NCI-H524 treated with DMSO at 0.1 percent for 48 hours (cell line): Measurements from ENCODE around the gene PRF1.
"Not testable (repeated sequence)": the region's sequence is repeated elsewhere in the genome, so short reads cannot be mapped to it uniquely, and the experiment has no call there.

Experiments
- DNase-seq: peaks from one replicate; lab custom pipeline; 2025; lab: John Stamatoyannopoulos, UW

Gene PRF1

GRCh38 chr10:70593513-70593890 is 9.0 kb downstream of the PRF1 start:
- DNase-seq: no peak

DNA sequence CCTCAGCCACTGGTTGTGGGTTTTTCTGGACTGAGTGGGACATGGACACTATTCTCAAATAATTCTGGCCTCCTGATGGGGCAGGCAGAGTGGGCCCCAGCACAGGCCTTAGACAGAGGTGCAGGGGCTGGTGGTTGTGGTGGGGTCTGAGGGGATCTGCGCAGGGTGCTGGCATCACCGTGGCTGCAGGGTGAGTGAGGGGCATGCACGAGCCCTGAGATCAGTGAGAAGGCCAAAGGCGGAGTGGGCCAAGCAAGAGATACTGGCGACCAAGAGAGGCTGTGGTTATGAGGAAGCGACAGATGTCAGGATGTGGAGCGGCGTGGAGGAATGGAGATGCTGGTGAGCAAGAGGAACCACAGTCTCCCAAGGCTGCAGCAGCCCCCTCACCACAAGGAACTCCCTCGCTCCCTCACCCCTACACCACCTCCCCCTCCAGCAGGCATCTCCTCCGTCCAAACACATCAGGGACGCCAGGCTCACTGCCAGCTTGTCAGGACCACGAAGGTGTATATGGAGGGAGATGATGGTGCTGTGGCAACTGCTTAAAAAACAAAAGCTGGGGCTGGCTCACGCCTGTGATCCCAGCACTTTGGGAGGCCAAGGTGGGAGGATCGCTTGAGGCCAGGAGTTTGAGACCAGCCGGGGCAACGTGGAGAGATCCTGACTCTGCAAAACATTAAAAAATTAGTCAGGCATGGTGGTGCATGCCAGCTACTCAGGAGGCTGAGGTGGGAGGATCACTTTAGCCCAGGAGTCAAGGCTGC is 9.6 kb downstream of the PRF1 start:
- DNase-seq: no peak

DNA sequence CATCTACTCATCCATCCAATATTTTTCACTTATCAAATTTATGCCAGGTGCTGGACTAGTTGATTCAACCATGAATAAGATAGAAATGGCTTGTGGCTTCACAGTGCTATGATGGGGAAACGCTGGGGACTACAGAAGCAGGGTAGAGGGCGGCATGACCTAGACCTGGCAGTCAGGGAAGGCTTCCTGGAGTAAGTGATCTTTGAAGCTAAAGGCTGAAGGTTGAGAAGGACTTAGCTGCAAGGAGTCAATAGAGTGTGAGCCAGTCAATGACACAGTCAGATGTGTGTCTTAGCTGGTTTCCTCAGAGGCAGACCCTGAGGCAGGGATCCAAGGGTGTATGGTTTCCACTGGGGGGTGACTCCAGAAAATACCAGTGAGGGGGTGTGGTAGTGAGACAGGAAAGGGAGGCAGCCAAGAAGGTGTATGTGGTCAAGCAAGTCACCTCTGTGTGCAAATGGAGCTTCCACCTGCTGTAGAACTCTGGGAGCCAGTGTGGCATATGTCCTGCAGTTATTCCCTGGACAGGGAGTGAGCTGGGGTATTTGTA is 10.3 kb downstream of the PRF1 start:
- DNase-seq: no peak

DNA sequence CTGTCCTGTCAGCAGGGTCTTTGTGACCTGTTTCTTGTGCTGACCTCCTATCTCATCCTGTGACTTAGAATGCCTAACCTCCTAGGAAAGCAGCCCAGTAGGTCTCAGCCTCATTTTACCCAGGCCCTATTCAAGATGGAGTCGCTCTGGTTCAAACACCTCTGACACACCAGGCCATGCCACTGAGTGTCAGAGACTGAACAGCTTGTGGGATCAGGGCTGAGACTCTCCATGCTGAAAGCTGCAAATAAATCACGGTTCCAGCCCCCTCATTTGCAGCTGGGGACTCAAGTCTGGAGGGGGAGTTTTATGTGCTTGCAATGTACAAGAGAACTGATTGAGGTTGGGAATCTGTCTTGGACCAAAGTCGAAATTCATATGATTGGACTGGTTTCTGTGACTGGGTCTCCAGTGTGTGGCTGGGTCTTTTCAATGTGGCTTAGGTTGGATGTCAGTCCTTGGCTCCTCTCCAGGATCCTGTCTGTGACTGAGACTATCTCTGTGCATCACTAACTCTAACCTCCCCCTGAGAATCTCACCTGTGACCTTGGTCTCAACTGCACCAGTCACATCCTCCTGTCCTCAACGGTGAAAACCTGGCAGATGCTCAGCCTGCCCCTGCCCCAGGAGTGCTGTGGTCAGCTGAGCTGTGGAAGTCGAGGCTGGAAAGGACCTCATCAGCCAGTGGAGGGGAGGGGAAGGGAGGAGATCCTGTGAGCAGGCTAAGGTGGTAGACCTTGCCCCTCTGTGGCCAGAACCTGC is 11.7 kb downstream of the PRF1 start:
- DNase-seq: no peak

DNA sequence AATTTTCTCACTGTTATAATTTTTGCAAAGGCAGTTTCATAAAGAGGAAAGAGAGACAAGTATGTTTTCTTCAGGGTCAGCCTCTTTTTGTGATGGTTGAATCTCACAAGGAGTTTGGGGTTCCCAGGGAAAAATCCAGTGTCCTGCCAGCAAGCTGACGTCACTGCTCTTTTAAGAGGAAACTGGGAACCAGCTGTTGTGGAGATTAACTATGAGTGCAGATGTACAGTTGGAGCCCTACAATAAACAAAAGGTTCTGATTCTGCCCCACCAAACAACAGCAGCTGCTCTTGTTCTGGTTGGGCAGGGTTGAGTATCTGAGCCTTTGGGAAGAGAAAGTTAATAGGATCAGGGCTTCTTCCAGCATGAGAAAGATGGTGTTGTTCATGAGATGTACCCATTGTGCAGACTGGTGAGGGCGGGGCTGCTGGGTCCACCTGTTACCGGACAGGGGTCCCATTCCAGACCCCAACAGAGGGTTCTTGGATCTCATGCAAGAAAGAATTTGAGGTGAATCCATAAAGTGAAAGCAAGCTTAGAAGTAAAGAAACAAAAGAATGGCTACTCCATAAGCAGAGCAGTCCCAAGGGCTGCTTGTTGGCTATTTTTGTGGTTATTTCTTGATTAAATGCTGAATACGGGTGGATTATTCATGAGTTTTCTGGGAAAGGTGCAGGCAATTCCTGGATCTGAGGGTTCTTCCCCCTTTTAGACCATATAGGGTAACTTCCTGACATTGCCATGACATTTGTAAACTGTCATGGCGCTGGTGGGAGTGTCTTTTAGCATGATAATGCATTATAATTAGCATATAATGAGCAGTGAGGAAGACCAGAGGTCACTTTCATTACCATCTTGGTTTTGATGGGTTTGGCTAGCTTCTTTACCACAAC is 12.5 kb downstream of the PRF1 start:
- peak; percentile 17 for DNase-seq

GRCh38 chr10:70588859-70589570 is 13.5 kb downstream of the PRF1 start:
- no peak for DNase-seq

DNA sequence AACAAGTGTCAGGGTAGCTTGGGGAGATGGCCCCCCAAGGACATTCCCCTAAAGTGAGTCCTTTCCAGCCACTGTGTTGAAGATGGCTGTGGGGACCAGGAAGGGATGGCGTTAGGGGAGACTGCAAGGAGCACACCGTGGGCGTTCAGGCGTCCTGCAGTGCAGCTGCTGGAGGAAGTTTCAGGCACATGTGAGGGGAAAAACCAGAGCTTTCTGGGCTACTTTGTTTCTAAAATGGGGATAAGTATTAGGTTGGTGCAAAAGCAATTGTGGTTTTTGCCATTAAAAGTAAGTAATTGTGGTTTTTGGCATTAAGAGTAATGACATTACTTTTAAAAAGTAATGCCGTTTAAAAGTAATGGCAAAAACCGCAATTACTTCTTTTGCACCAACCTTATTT is 14.3 kb downstream of the PRF1 start:
- no peak for DNase-seq

- no peak for DNase-seq
These were observed 15.4 kb downstream of the PRF1 start for GRCh38 chr10:70587045-70587658.

- no peak for DNase-seq
These were observed 16.1 kb downstream of the PRF1 start for GRCh38 chr10:70586348-70586930.

- DNase-seq: no peak
These were observed 16.9 kb downstream of the PRF1 start for GRCh38 chr10:70585578-70586169.

- peak; percentile 50 for DNase-seq
These were observed 17.5 kb downstream of the PRF1 start for GRCh38 chr10:70584909-70585544.

- DNase-seq: no peak
These were observed 18.2 kb downstream of the PRF1 start for GRCh38 chr10:70584366-70584765.

GRCh38 chr10:70583669-70584037 is 18.9 kb downstream of the PRF1 start:
- DNase-seq: no peak

DNA sequence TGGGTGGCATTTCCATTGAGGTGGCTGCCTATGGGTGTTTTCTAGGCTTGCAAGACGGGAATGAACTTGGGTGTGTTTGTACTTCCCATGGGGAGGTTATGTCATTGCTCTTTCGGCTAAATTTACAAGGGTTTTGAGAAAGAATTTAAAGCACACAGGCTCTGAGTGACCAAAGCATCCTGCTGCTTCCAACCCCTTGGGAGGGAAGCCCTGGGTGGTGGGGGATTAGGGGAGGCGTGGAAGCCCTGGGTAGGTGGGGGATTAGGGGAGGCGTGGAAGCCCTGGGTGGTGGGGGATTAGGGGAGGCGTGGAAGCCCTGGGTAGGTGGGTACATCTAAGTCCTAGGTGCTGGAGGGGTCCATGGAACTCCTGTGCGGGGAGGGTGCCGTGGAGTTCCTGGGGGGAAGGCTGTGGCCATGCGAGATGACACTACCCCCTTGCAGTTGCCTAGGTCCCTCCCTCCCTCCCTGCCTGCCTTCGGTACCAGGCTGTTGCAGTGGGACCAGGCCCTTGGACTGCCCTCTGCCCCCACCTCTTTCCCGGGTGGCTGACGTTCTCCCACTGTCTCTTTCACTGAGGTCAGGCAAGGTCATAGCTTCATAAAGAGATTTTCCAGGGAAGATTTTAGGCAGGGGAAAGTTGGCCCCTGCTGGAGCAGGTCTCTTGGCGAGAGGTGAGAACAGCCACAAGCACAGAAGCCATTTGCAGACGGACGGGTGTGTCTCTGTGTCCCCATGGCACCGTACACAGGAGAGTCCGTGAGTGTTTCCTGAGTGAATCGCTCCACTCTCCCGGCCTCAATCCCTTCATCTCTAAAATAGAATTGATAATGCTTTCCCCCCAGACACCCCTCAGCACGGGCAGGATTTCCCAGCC is 19.5 kb downstream of the PRF1 start:
- no peak for DNase-seq

GRCh38 chr10:70581176-70581575 is 21.4 kb downstream of the PRF1 start:
- not testable (repeated sequence) for DNase-seq

DNA sequence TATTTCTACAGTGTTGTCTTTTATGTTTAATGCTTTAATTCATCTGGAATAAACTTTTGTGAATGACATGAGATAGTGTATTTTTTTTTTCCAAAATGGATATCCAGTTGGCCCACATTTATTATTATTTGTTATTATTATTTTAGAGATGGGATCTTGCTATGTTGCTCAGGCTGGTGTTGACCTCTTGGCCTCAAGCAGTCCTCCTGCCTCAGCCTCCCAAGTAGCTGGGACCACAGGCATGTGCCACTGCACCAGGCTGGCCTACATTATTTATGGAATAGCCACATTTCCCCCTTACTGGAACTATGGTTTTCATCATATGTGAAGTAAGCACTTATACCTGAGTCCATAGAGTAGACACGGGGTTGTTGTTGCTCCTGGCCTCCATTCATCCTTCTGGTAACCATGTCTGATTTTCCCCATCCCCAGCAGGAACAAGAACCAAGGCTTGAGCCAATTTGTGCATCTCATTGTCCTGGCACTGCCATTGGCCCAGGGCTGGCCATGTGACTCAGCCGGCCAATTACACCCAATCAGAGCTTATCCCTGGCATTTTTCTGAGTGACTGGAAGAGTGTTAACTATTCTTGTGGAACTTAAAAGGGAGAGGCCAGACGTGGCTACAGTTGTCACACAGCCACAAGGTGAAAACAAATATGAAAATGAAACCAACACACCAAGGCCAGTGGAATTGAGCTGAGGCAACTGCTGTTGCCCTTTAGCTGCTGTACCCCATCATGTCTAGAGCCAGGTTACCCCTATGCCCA is 23.1 kb downstream of the PRF1 start:
- DNase-seq: no peak

DNA sequence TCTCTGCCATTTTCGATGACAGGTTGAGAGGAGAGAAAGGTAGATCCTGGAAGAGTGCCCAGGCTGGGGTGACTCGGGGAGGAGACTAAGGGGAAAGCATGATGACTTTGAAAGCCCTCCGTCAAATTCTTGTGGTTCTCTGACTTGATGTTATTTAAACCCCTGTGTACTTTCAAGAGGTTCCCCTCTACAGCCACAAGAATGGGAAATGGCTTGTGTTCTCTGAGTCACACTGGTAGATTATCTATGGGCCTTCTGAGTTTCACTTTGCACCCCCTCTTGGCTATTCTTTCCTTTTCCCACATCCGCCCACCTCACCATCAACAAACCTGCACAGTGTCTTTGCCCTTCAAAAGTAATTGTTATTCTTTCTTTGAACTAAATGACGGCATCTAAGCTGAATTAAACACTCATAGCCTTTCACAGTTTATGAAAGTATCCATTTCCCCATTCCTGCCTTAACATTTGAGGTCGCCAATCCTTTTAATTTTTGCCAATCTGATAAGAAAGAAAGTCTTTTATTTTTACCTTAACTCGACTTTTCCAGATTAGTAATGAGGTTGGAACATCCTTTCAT is 24.1 kb downstream of the PRF1 start:
- DNase-seq: no peak
